SW 1271 (cell line): ENCODE measurements around the gene MARS1.
A peak's percentile ranks its signal among the peaks of the same experiment; 100 is the strongest.
"Not testable (repeated sequence)": the region's sequence is repeated elsewhere in the genome, so short reads cannot be mapped to it uniquely, and the experiment has no call there.

Source experiments
- DNase-seq, 2 experiments: peaks; one replicate each; lab custom pipeline; 2025; lab: John Stamatoyannopoulos, UW

MARS1 gene

GRCh38 chr12:57487597-57488401, at the start of gene MARS1:
MARS1 (plus strand) TSS chr12:57488068; CDS start chr12:57488091, 23 bp downstream.
- peak; percentile 94 to 98 for DNase-seq

- no peak for DNase-seq
Observed at GRCh38 chr12:57438400-57438799, 49.5 kb upstream of the MARS1 start.

- no peak for DNase-seq
Observed at GRCh38 chr12:57439762-57440266, 48.1 kb upstream of the MARS1 start.

- not testable (repeated sequence) for DNase-seq
Observed at GRCh38 chr12:57441393-57441792, 46.5 kb upstream of the MARS1 start.

GRCh38 chr12:57441846-57442427, 45.9 kb upstream of the MARS1 start:
- DNase-seq = no peak

GRCh38 chr12:57444337-57444736, 43.5 kb upstream of the MARS1 start:
- DNase-seq = not testable (repeated sequence)

GRCh38 chr12:57444744-57445143, 43.1 kb upstream of the MARS1 start:
- DNase-seq = no peak

GRCh38 chr12:57446292-57446960, 41.4 kb upstream of the MARS1 start:
- DNase-seq = no peak

GRCh38 chr12:57448669-57449068, 39.2 kb upstream of the MARS1 start:
- DNase-seq = no peak

GRCh38 chr12:57449375-57449774, 38.5 kb upstream of the MARS1 start:
- no peak for DNase-seq

- no peak for DNase-seq
Observed at GRCh38 chr12:57450057-57450456, 37.8 kb upstream of the MARS1 start.

GRCh38 chr12:57451233-57451778, 36.6 kb upstream of the MARS1 start:
- DNase-seq = no peak

GRCh38 chr12:57452181-57452936, 35.5 kb upstream of the MARS1 start:
- DNase-seq = no peak

- DNase-seq = peak; percentile 30 to 63
Observed at GRCh38 chr12:57452937-57453509, 34.8 kb upstream of the MARS1 start.

GRCh38 chr12:57454213-57454565, 33.7 kb upstream of the MARS1 start:
- DNase-seq = no peak

- DNase-seq = no peak
Observed at GRCh38 chr12:57454566-57455373, 33.1 kb upstream of the MARS1 start, which contains the start of gene INHBE. INHBE (plus strand) TSS chr12:57455307; CDS start chr12:57455537, 230 bp downstream.

GRCh38 chr12:57455374-57456144, 32.3 kb upstream of the MARS1 start:
- no peak for DNase-seq

GRCh38 chr12:57456145-57456700, 31.6 kb upstream of the MARS1 start:
- peak in 1 of 2 experiments; percentile 60 for DNase-seq

GRCh38 chr12:57456737-57457490, 31.0 kb upstream of the MARS1 start:
- DNase-seq = no peak
